NT2/D1 (cell line): ENCODE measurements around the gene RERG.

Experiments
- YY1 ChIP-seq: IDR thresholded peaks from 2 replicates; pipeline ENCODE4 v1.6.1; 2011; ENCODE audit not compliant: insufficient read length, insufficient read depth
- ZNF274 ChIP-seq: IDR thresholded peaks from 2 replicates; pipeline ENCODE4 v1.6.1; 2011; ENCODE audit warnings: mild to moderate bottlenecking, low read depth, low read length

DNA sequence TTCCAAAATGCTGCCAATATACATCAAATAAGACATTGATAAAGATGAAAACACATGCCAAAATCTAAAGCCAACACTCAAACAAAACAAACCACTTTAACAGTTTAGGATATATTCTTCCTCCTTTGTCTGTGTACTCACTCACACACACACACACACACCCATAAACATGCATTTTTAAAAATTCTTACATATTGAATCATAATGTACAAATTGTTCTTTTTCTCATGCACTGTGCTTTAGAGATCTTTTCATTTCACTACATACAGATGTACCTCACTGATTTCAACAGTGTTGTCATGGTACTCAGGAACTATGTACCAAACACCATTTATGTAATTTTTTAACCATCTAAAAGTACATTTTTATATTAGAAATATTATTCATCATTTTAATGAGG lies 9.5 kb upstream of the RERG start:
- TF ChIP-seq YY1: no peak
- no peak for TF ChIP-seq ZNF274
